Glutamatergic neuron (in vitro differentiated cells): ENCODE results near the gene MAP3K2. TPM values are rescaled to one million over a fixed set of nuclear protein-coding genes. Genes with fewer than 3 reads are reported as not detected.

Experiments
- DNase-seq: peaks from one replicate; pipeline ENCODE4 v3.0.0; 2022
- H3K27ac Mint-ChIP-seq: one replicate; pipeline ENCODE4 v1.8.0; 2020; ENCODE audit warnings: mild to moderate bottlenecking, mixed read lengths, inconsistent platforms; ENCODE audit not compliant: unreplicated experiment
- H3K27me3 Mint-ChIP-seq: one replicate; pipeline ENCODE4 v1.8.0; 2020; ENCODE audit warnings: mild to moderate bottlenecking, moderate library complexity, mixed read lengths, inconsistent platforms; ENCODE audit not compliant: unreplicated experiment
- H3K36me3 Mint-ChIP-seq: one replicate; pipeline ENCODE4 v1.8.0; 2020; ENCODE audit warnings: mild to moderate bottlenecking, mixed read lengths, inconsistent platforms; ENCODE audit not compliant: unreplicated experiment
- H3K4me1 Mint-ChIP-seq: one replicate; pipeline ENCODE4 v1.8.0; 2020; ENCODE audit warnings: mild to moderate bottlenecking, low read depth, mixed read lengths, inconsistent platforms; ENCODE audit not compliant: unreplicated experiment
- H3K4me3 Mint-ChIP-seq: one replicate; pipeline ENCODE4 v1.8.0; 2020; ENCODE audit warnings: mild to moderate bottlenecking, mixed read lengths, inconsistent platforms; ENCODE audit not compliant: unreplicated experiment
- H3K9me3 Mint-ChIP-seq: one replicate; pipeline ENCODE4 v1.8.0; 2020; ENCODE audit warnings: mild to moderate bottlenecking, moderate library complexity, mixed read lengths, inconsistent platforms; ENCODE audit not compliant: unreplicated experiment
- CTCF ChIP-seq: fragments of 200-600 bp; sonication (generic); IDR thresholded peaks from one replicate; pipeline ENCODE4 v1.5.0; 2021; ENCODE audit not compliant: partially characterized antibody, unreplicated experiment
- total RNA-seq: library from RNA; stranded (reverse); fragmentation: NEBNext Ultra II Directional; extraction: Animal tissue kit (Norgen Biotek cat#: 25700); gene quantifications from one replicate; pipeline ENCODE4 v1.2.1, GENCODE V29; 2021; ENCODE audit not compliant: unreplicated experiment

The MAP3K2 gene
- total RNA-seq, 1 donor from 2014 or later, result 42.7 TPM

- peaks cover 8% of the 10 kb centered on the region for H3K36me3 Mint-ChIP-seq
- no peak for TF ChIP-seq CTCF
- H3K4me3 Mint-ChIP-seq, result no peak overlapping the region
- DNase-seq, result no peak
- peaks cover 3% of the 10 kb centered on the region for H3K9me3 Mint-ChIP-seq
- H3K4me1 Mint-ChIP-seq, result no peaks in the 10 kb centered on the region
- H3K27me3 Mint-ChIP-seq, result no peaks in the 10 kb centered on the region
- no peak overlapping the region for H3K27ac Mint-ChIP-seq
Observed at GRCh38 chr2:127320586-127321275, 67.0 kb downstream of the MAP3K2 start.

- H3K36me3 Mint-ChIP-seq, result peaks cover 8% of the 10 kb centered on the region
Observed at GRCh38 chr2:127320067-127320466, 67.7 kb downstream of the MAP3K2 start.

GRCh38 chr2:127314193-127314988 lies 73.4 kb downstream of the MAP3K2 start:
- H3K27ac Mint-ChIP-seq, result peak overlapping the region; percentile 45
- no peaks in the 10 kb centered on the region for H3K27me3 Mint-ChIP-seq
- H3K36me3 Mint-ChIP-seq, result no peaks in the 10 kb centered on the region
- peaks cover 2% of the 10 kb centered on the region for H3K4me1 Mint-ChIP-seq
- no peak overlapping the region for H3K4me3 Mint-ChIP-seq
- peaks cover 3% of the 10 kb centered on the region for H3K9me3 Mint-ChIP-seq
- DNase-seq, result no peak
- no peak for TF ChIP-seq CTCF

More at GRCh38 chr2:127320067-127320466, 67.7 kb downstream of the MAP3K2 start:
- no peak for TF ChIP-seq CTCF
- H3K9me3 Mint-ChIP-seq, result peaks cover 3% of the 10 kb centered on the region
- no peak overlapping the region for H3K27ac Mint-ChIP-seq
- no peaks in the 10 kb centered on the region for H3K27me3 Mint-ChIP-seq
- H3K4me3 Mint-ChIP-seq, result no peak overlapping the region
- H3K4me1 Mint-ChIP-seq, result no peaks in the 10 kb centered on the region
- DNase-seq, result no peak

GRCh38 chr2:127313406-127313805 lies 74.4 kb downstream of the MAP3K2 start:
- TF ChIP-seq CTCF, result no peak
- H3K4me1 Mint-ChIP-seq, result peaks cover 7% of the 10 kb centered on the region
- no peak overlapping the region for H3K4me3 Mint-ChIP-seq
- no peak overlapping the region for H3K27ac Mint-ChIP-seq
- H3K27me3 Mint-ChIP-seq, result no peaks in the 10 kb centered on the region
- DNase-seq, result no peak
- no peaks in the 10 kb centered on the region for H3K36me3 Mint-ChIP-seq
- H3K9me3 Mint-ChIP-seq, result no peaks in the 10 kb centered on the region

- Mint-ChIP-seq H3K27me3 (no peaks in the 10 kb centered on the region), H3K4me1 (peaks cover 14% of the 10 kb centered on the region), H3K4me3 (no peak overlapping the region), H3K27ac (peak overlapping the region; percentile 52), H3K9me3 (no peaks in the 10 kb centered on the region), H3K36me3 (no peaks in the 10 kb centered on the region)
- no peak for TF ChIP-seq CTCF
- no peak for DNase-seq
Observed at GRCh38 chr2:127310980-127311379, 76.8 kb downstream of the MAP3K2 start.
